IMR-90 (cell line): ENCODE measurements around the gene IL21R. TPM values are rescaled to one million over a fixed set of nuclear protein-coding genes. Genes with fewer than 3 reads are reported as not detected.

Experiments
- ATAC-seq: fragments of 200-7000 bp; cut with Tn5 transposase; 2 replicates; pipeline ENCODE4 v1.9.1; 2020; ENCODE audit warnings: low read depth, mild to moderate bottlenecking, moderate library complexity
- BruUV-seq: library from RNA; stranded (reverse); fragments of 400-500 nt; replicated peaks from 2 replicates; lab custom pipeline; 2021; lab: Mats Ljungman, UMichigan
- CTCF ChIA-PET: fragments of 300-600 bp; formaldehyde crosslinking; extraction: SDS; loops from one replicate; lab custom pipeline; 2021; ENCODE audit warnings: antibody characterized with exemption; lab: Yijun Ruan, JAX
- POLR2A ChIA-PET: fragments of 300-600 bp; sonication (Branson Sonifier 250); formaldehyde crosslinking; loops from one replicate; lab custom pipeline; 2022; ENCODE audit warnings: antibody characterized with exemption; ENCODE audit not compliant: unreplicated experiment; lab: Charles Lee
- DNase-seq: peaks from one replicate; pipeline ENCODE4 v3.0.0; 2013
- H2AFZ ChIP-seq: replicated peaks from 2 replicates; pipeline ENCODE3; 2013; ENCODE audit warnings: low read length, mild to moderate bottlenecking; ENCODE audit not compliant: poor library complexity
- H2AK5ac ChIP-seq: 2 replicates; pipeline ENCODE4 v1.6.1; 2013; ENCODE audit warnings: low read depth, low read length, inconsistent platforms
- H2AK9ac ChIP-seq: replicated peaks from 2 replicates; pipeline ENCODE3; 2013; ENCODE audit warnings: mild to moderate bottlenecking, low read depth, low read length, moderate library complexity; ENCODE audit not compliant: poor library complexity
- H2BK120ac ChIP-seq: 2 replicates; pipeline ENCODE4 v1.6.1; 2013; ENCODE audit warnings: low read depth, low read length, inconsistent platforms
- H2BK15ac ChIP-seq: 3 replicates; pipeline ENCODE4 v1.6.1; 2013; ENCODE audit warnings: low read depth, low read length, inconsistent platforms
- H2BK20ac ChIP-seq: 2 replicates; pipeline ENCODE4 v1.6.1; 2013; ENCODE audit warnings: low read depth, mild to moderate bottlenecking, inconsistent platforms, low read length, moderate library complexity
- H2BK5ac ChIP-seq: 2 replicates; pipeline ENCODE4 v1.6.1; 2013; ENCODE audit warnings: mild to moderate bottlenecking, low read depth, low read length, inconsistent platforms; ENCODE audit not compliant: poor library complexity, severe bottlenecking
- H3K14ac ChIP-seq: replicated peaks from 2 replicates; pipeline ENCODE4 v1.6.1; 2013; ENCODE audit warnings: low read depth, low read length, inconsistent platforms
- H3K18ac ChIP-seq: 2 replicates; pipeline ENCODE4 v1.6.1; 2013; ENCODE audit warnings: low read depth, low read length, control low read depth
- H3K23ac ChIP-seq: 2 replicates; pipeline ENCODE4 v1.6.1; 2013; ENCODE audit warnings: low read depth, low read length, inconsistent platforms
- H3K27ac ChIP-seq: 2 replicates; pipeline ENCODE4 v1.5.1; 2013; ENCODE audit warnings: mild to moderate bottlenecking, control low read depth, low read length; ENCODE audit not compliant: insufficient read depth
- H3K27me3 ChIP-seq: 2 replicates; pipeline ENCODE4 v1.6.1; 2013; ENCODE audit warnings: low read length; ENCODE audit not compliant: control insufficient read depth, insufficient read depth
- H3K36me3 ChIP-seq: 2 replicates; pipeline ENCODE4 v1.6.1; 2013; ENCODE audit warnings: low read length, mixed read lengths; ENCODE audit not compliant: control insufficient read depth, insufficient read depth
- H3K4ac ChIP-seq: 2 replicates; pipeline ENCODE4 v1.6.1; 2013; ENCODE audit warnings: low read depth, low read length, inconsistent platforms
- H3K4me1 ChIP-seq: 2 replicates; pipeline ENCODE4 v1.6.1; 2013; ENCODE audit warnings: low read length, mixed read lengths; ENCODE audit not compliant: control insufficient read depth, insufficient read depth
- H3K4me2 ChIP-seq: 2 replicates; pipeline ENCODE4 v1.6.1; 2013; ENCODE audit warnings: low read depth, mild to moderate bottlenecking, control low read depth, low read length, moderate library complexity
- H3K4me3 ChIP-seq: 2 replicates; pipeline ENCODE4 v1.5.1; 2013; ENCODE audit warnings: low read depth, mild to moderate bottlenecking, control low read depth, low read length, moderate library complexity; ENCODE audit not compliant: insufficient read depth
- H3K56ac ChIP-seq: 2 replicates; pipeline ENCODE4 v1.6.1; 2013; ENCODE audit warnings: low read length, inconsistent platforms; ENCODE audit not compliant: insufficient read depth; ENCODE audit errors: extremely low read depth
- H3K79me1 ChIP-seq, 2 experiments: 2 replicates each; pipeline ENCODE4 v1.6.1; 2013; ENCODE audit warnings: low read length in 2 of 2, inconsistent platforms in 1 of 2, low read depth in 1 of 2
- H3K9ac ChIP-seq: 2 replicates; pipeline ENCODE4 v1.6.1; 2013; ENCODE audit warnings: low read depth, low read length, control low read depth
- H3K9me1 ChIP-seq: 2 replicates; pipeline ENCODE4 v1.6.1; 2013; ENCODE audit warnings: low read length, inconsistent platforms; ENCODE audit not compliant: insufficient read depth
- H3K9me3 ChIP-seq: 2 replicates; pipeline ENCODE4 v1.6.1; 2013; ENCODE audit warnings: low read length; ENCODE audit not compliant: control insufficient read depth, insufficient read depth
- H4K20me1 ChIP-seq: 2 replicates; pipeline ENCODE4 v1.6.1; 2013; ENCODE audit warnings: low read length, inconsistent platforms; ENCODE audit not compliant: insufficient read depth
- H4K5ac ChIP-seq: 2 replicates; pipeline ENCODE4 v1.6.1; 2013; ENCODE audit warnings: mild to moderate bottlenecking, low read depth, low read length, control low read depth
- H4K8ac ChIP-seq, 2 experiments: 2 replicates each; pipeline ENCODE4 v1.6.1; 2013; ENCODE audit warnings: low read depth in 2 of 2, low read length in 2 of 2, control low read depth in 1 of 2, inconsistent platforms in 1 of 2
- H4K91ac ChIP-seq: 2 replicates; pipeline ENCODE4 v1.6.1; 2013; ENCODE audit warnings: low read depth, low read length, inconsistent platforms; ENCODE audit not compliant: insufficient read depth
- BHLHE40 ChIP-seq: fragments of 150-350 bp; IDR thresholded peaks from 2 replicates; pipeline ENCODE4 v1.6.1; 2016; ENCODE audit warnings: mild to moderate bottlenecking, low read depth, low read length
- CEBPB ChIP-seq: IDR thresholded peaks from 2 replicates; pipeline ENCODE4 v1.6.1; 2012; ENCODE audit warnings: low read depth, low read length, improper control_type of control experiment
- CHD1 ChIP-seq: IDR thresholded peaks from 2 replicates; pipeline ENCODE4 v1.6.1; 2012; ENCODE audit warnings: low read depth, low read length, improper control_type of control experiment
- FOS ChIP-seq: fragments of 150-350 bp; IDR thresholded peaks from 2 replicates; pipeline ENCODE4 v1.6.1; 2016; ENCODE audit warnings: low read depth, low read length
- MAZ ChIP-seq: IDR thresholded peaks from 2 replicates; pipeline ENCODE4 v1.6.1; 2012; ENCODE audit warnings: low read depth, mild to moderate bottlenecking, low read length, improper control_type of control experiment, moderate library complexity, borderline replicate concordance
- MXI1 ChIP-seq: IDR thresholded peaks from 2 replicates; pipeline ENCODE4 v1.6.1; 2012; ENCODE audit warnings: low read depth, mild to moderate bottlenecking, low read length, moderate library complexity, borderline replicate concordance
- NFE2L2 ChIP-seq: fragments of 150-350 bp; IDR thresholded peaks from 2 replicates; pipeline ENCODE4 v1.6.1; 2016; ENCODE audit warnings: low read depth, mild to moderate bottlenecking, low read length
- RAD21 ChIP-seq: IDR thresholded peaks from 2 replicates; pipeline ENCODE4 v1.6.1; 2012; ENCODE audit warnings: low read length, improper control_type of control experiment
- RCOR1 ChIP-seq: IDR thresholded peaks from 2 replicates; pipeline ENCODE4 v1.6.1; 2012; ENCODE audit warnings: mild to moderate bottlenecking, low read length, improper control_type of control experiment; ENCODE audit not compliant: insufficient replicate concordance
- RFX5 ChIP-seq: IDR thresholded peaks from 2 replicates; pipeline ENCODE4 v1.8.0; 2012; ENCODE audit warnings: low read depth, mild to moderate bottlenecking, low read length, moderate library complexity
- WGBS, 2 experiments: methylation state at CpG; one replicate each; pipeline versions ENCODE4 v1.1.5 to v1.1.7; 2013; ENCODE audit warnings: missing lambda C conversion rate in 2 of 2; ENCODE audit not compliant: insufficient read length in 1 of 2; ENCODE audit errors: extremely low coverage in 2 of 2; 5-methylcytosine and 5-hydroxymethylcytosine counted together
- dilution Hi-C: fragments of 300-500 bp; cut with HindIII; formaldehyde crosslinking; loops from one replicate; pipeline ENCODE4 v1.14.3; 2018; ENCODE audit warnings: low sequenced_read_pairs; ENCODE audit not compliant: unreplicated experiment
- in situ Hi-C: fragments of 300-500 bp; cut with MboI; formaldehyde crosslinking; loops from 3 replicates; pipeline ENCODE4 v1.14.3; 2019; ENCODE audit warnings: low sequenced_read_pairs, inconsistent platforms, mixed read lengths
- intact Hi-C: fragments of 100-400 bp; cut with micrococcal nuclease; formaldehyde crosslinking; loops from 2 replicates; pipeline ENCODE4 v1.10.0; 2022
- polyA plus RNA-seq, 3 experiments: library from polyadenylated mRNA; depleted of rRNA; stranded (reverse); fragments of >200 nt; gene quantifications; 2 replicates each; pipeline ENCODE4 v1.2.3, GENCODE V29; 2012; ENCODE audit warnings: low replicate concordance in 1 of 3
- total RNA-seq: library from RNA; depleted of rRNA; stranded (reverse); fragments of >200 nt; gene quantifications from 2 replicates; pipeline ENCODE4 v1.2.3, GENCODE V29; 2012
- TF ChIP-seq, protein P1 (sequence below): fragments of 150-350 bp; IDR thresholded peaks from 2 replicates; pipeline ENCODE4 v1.6.1; 2016; ENCODE audit warnings: low read depth, mild to moderate bottlenecking, low read length, moderate library complexity, borderline replicate concordance

The IL21R gene
- total and polyA plus RNA-seq, 2 of the 4 experiments (the other 2 are of a cell fraction): 0.72 to 0.97 TPM

DNA sequence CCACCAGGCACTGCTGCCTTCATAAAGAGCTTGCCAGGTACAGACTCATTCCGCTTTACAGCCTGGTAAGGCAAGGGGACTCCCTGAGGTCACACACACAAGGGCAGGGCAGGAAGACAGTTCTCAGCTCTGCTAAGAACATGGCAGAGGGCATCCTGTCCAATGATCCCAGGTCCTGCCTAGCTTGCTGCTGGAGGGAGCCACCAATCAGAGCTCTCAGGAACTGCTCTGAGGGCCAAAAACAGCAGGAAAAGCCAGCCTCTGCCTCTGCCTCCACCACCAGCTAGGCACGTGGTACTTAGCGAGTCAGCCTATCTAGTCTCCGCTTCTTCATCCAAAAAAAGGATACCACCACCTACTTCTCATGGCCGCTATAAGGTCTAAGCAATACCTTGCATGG, 81.7 kb downstream of the IL21R start:
- intact Hi-C loops (no loop called here), dilution Hi-C loops (no loop called here), in situ Hi-C loops (no loop called here)
- H3K36me3 ChIP-seq: peaks cover 77% of the 10 kb centered on the region
- no peak overlapping the region for H2AFZ ChIP-seq
- no TSS peak for BruUV-seq
- H3K4ac ChIP-seq: no peak overlapping the region
- no peaks in the 10 kb centered on the region for H3K9me3 ChIP-seq
- H3K18ac ChIP-seq: no peak overlapping the region
- no peak overlapping the region for H3K23ac ChIP-seq
- H4K8ac ChIP-seq: no peak overlapping the region
- no peak overlapping the region for H2BK120ac ChIP-seq
- no peak overlapping the region for H3K4me2 ChIP-seq
- H3K9ac ChIP-seq: no peak overlapping the region
- no peak for DNase-seq
- H2AK5ac ChIP-seq: no peak overlapping the region
- H3K4me3 ChIP-seq: no peak overlapping the region
- H3K14ac ChIP-seq: no peak overlapping the region
- no peaks in the 10 kb centered on the region for H3K4me1 ChIP-seq
- H4K5ac ChIP-seq: no peak overlapping the region
- H2BK20ac ChIP-seq: no peak overlapping the region
- H2AK9ac ChIP-seq: no peak overlapping the region
- 100% methylated on average over 3 of the region's 5 CpGs; no CpG with 5 or more reads in 1 of the 2 experiments for WGBS, 2 experiments
- peaks cover 0 to 4% of the 10 kb centered on the region in 2 experiments; a peak in 2 of 4 replicates for H3K79me1 ChIP-seq
- TF ChIP-seq NFE2L2 (no peak), RAD21 (no peak), FOS (no peak), MXI1 (no peak), RCOR1 (no peak), RFX5 (no peak), CEBPB (no peak), BHLHE40 (no peak), CHD1 (no peak), MAZ (no peak)
- TF ChIP-seq, protein P1, sequence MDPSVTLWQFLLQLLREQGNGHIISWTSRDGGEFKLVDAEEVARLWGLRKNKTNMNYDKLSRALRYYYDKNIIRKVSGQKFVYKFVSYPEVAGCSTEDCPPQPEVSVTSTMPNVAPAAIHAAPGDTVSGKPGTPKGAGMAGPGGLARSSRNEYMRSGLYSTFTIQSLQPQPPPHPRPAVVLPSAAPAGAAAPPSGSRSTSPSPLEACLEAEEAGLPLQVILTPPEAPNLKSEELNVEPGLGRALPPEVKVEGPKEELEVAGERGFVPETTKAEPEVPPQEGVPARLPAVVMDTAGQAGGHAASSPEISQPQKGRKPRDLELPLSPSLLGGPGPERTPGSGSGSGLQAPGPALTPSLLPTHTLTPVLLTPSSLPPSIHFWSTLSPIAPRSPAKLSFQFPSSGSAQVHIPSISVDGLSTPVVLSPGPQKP: no peak
- H3K27me3 ChIP-seq: no peaks in the 10 kb centered on the region
- H2BK5ac ChIP-seq: no peak overlapping the region
- H4K20me1 ChIP-seq: no peaks in the 10 kb centered on the region
- H3K56ac ChIP-seq: no peak overlapping the region
- ATAC-seq: no peak
- H4K91ac ChIP-seq: no peak overlapping the region
- CTCF ChIA-PET: no interaction called here
- no peak overlapping the region for H2BK15ac ChIP-seq
- 0 out of 2 replicates have a peak, but pooled peaks cover 8% of the 10 kb centered on the region for H3K9me1 ChIP-seq
- POLR2A ChIA-PET: no interaction called here
- no peak overlapping the region for H3K27ac ChIP-seq
